ENCODE measurements around the gene MAML3. TPM values are rescaled to one million over a fixed set of nuclear protein-coding genes. Genes with fewer than 3 reads are reported as not detected.

MAML3 gene
- total RNA-seq, 1 donor from 2014 or later, result 59.4 TPM

- Mint-ChIP-seq H3K27ac (ENCODE audit: unreplicated experiment) (peak overlapping the region; percentile 57), H3K36me3 (ENCODE audit: unreplicated experiment) (no peaks in the 10 kb centered on the region), H3K4me3 (ENCODE audit: unreplicated experiment) (no peak overlapping the region), H3K27me3 (ENCODE audit: unreplicated experiment) (peaks cover 6% of the 10 kb centered on the region), H3K9me3 (ENCODE audit: unreplicated experiment) (peaks cover 15% of the 10 kb centered on the region), H3K4me1 (ENCODE audit: low read depth, unreplicated experiment) (peaks cover 38% of the 10 kb centered on the region)
- no peak for TF ChIP-seq CTCF (IDR thresholded peaks at IDR 0.05; ENCODE audit: partially characterized antibody, unreplicated experiment)
- no peak for DNase-seq
These were observed 16.3 kb downstream of the MAML3 start for GRCh38 chr4:140137671-140138070.

- peak overlapping the region; percentile 98 for H3K27ac Mint-ChIP-seq (ENCODE audit: unreplicated experiment)
These were observed 17.5 kb downstream of the MAML3 start for GRCh38 chr4:140136509-140136908.

GRCh38 chr4:140135529-140136088, 18.4 kb downstream of the MAML3 start:
- peaks cover 15% of the 10 kb centered on the region for H3K9me3 Mint-ChIP-seq (ENCODE audit: unreplicated experiment)
- no peaks in the 10 kb centered on the region for H3K36me3 Mint-ChIP-seq (ENCODE audit: unreplicated experiment)
- H3K27ac Mint-ChIP-seq (ENCODE audit: unreplicated experiment), result peak overlapping the region; percentile 98
- peak; percentile 60 for DNase-seq
- H3K4me3 Mint-ChIP-seq (ENCODE audit: unreplicated experiment), result peak overlapping the region; percentile 61
- TF ChIP-seq CTCF (IDR thresholded peaks at IDR 0.05; ENCODE audit: partially characterized antibody, unreplicated experiment), result no peak
- H3K27me3 Mint-ChIP-seq (ENCODE audit: unreplicated experiment), result peaks cover 6% of the 10 kb centered on the region
- H3K4me1 Mint-ChIP-seq (ENCODE audit: low read depth, unreplicated experiment), result peaks cover 40% of the 10 kb centered on the region

More at GRCh38 chr4:140136509-140136908, 17.5 kb downstream of the MAML3 start:
- no peak for DNase-seq
- Mint-ChIP-seq H3K36me3 (ENCODE audit: unreplicated experiment) (no peaks in the 10 kb centered on the region), H3K27me3 (ENCODE audit: unreplicated experiment) (peaks cover 6% of the 10 kb centered on the region), H3K4me1 (ENCODE audit: low read depth, unreplicated experiment) (peaks cover 40% of the 10 kb centered on the region), H3K4me3 (ENCODE audit: unreplicated experiment) (no peak overlapping the region), H3K9me3 (ENCODE audit: unreplicated experiment) (peaks cover 15% of the 10 kb centered on the region)
- TF ChIP-seq CTCF (IDR thresholded peaks at IDR 0.05; ENCODE audit: partially characterized antibody, unreplicated experiment), result no peak

GRCh38 chr4:140134746-140135425, 19.1 kb downstream of the MAML3 start:
- Mint-ChIP-seq H3K27ac (ENCODE audit: unreplicated experiment) (peak overlapping the region; percentile 98), H3K27me3 (ENCODE audit: unreplicated experiment) (peaks cover 6% of the 10 kb centered on the region), H3K4me3 (ENCODE audit: unreplicated experiment) (peak overlapping the region; percentile 67), H3K36me3 (ENCODE audit: unreplicated experiment) (no peaks in the 10 kb centered on the region), H3K9me3 (ENCODE audit: unreplicated experiment) (peaks cover 15% of the 10 kb centered on the region), H3K4me1 (ENCODE audit: low read depth, unreplicated experiment) (peaks cover 40% of the 10 kb centered on the region)
- DNase-seq, result no peak
- no peak for TF ChIP-seq CTCF (IDR thresholded peaks at IDR 0.05; ENCODE audit: partially characterized antibody, unreplicated experiment)

GRCh38 chr4:140133576-140133975, 20.4 kb downstream of the MAML3 start:
- peaks cover 40% of the 10 kb centered on the region for H3K4me1 Mint-ChIP-seq (ENCODE audit: low read depth, unreplicated experiment)
- H3K4me3 Mint-ChIP-seq (ENCODE audit: unreplicated experiment), result no peak overlapping the region
- peaks cover 15% of the 10 kb centered on the region for H3K9me3 Mint-ChIP-seq (ENCODE audit: unreplicated experiment)
- H3K27ac Mint-ChIP-seq (ENCODE audit: unreplicated experiment), result peak overlapping the region; percentile 98
- peaks cover 6% of the 10 kb centered on the region for H3K27me3 Mint-ChIP-seq (ENCODE audit: unreplicated experiment)
- no peak for TF ChIP-seq CTCF (IDR thresholded peaks at IDR 0.05; ENCODE audit: partially characterized antibody, unreplicated experiment)
- no peaks in the 10 kb centered on the region for H3K36me3 Mint-ChIP-seq (ENCODE audit: unreplicated experiment)
- DNase-seq, result no peak
